ENCODE measurements around the gene PRKAG2.

Gene PRKAG2

DNA sequence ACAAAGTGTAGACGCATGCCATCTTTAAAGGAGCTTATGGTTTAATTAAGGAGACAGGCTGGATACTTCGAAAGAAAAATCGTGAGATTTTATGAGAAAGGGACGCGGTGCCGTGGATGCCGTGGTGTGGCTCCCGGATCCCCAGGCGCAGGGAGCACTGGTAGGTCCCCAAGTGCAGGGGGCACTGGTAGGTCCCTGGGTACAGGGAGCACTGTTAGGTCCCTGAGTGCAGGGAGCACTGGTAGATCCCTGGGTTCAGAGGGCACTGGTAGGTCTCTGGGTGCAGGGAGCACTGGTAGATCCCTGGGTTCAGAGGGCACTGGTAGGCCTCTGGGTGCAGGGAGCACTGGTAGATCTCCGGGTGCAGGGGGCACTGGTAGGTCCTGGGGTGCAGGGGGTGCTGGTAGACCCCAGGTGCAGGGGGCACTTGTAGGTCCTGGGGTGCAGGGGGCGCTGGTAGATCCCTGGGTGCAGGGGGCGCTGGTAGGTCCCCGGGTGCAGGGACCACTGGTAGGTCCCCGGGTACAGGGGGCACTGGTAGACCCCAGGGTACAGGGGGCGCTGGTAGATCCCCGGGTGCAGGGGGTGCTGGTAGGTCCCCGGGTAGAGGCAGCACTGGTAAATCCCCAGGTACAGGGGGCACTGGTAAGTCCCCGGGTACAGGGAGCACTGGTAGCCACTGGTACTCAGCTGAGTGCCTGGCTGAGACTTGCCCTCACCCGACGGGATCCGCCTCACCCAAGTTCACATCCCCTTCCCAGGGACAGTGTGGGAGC is 14.1 kb downstream of the PRKAG2 start:
- POLR2A ChIA-PET = no interaction called here
- no peak for DNase-seq (ENCODE audit: extremely low spot score)
- CTCF ChIA-PET = interaction anchor here (1.3 kb wide), 1 partner anchor 20 kb away, joined by 3 read pairs; no protein-coding TSS in a partner anchor
- TF ChIP-seq, protein P1, sequence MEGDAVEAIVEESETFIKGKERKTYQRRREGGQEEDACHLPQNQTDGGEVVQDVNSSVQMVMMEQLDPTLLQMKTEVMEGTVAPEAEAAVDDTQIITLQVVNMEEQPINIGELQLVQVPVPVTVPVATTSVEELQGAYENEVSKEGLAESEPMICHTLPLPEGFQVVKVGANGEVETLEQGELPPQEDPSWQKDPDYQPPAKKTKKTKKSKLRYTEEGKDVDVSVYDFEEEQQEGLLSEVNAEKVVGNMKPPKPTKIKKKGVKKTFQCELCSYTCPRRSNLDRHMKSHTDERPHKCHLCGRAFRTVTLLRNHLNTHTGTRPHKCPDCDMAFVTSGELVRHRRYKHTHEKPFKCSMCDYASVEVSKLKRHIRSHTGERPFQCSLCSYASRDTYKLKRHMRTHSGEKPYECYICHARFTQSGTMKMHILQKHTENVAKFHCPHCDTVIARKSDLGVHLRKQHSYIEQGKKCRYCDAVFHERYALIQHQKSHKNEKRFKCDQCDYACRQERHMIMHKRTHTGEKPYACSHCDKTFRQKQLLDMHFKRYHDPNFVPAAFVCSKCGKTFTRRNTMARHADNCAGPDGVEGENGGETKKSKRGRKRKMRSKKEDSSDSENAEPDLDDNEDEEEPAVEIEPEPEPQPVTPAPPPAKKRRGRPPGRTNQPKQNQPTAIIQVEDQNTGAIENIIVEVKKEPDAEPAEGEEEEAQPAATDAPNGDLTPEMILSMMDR (IDR thresholded peaks at IDR 0.05; ENCODE audit: control extremely low read depth, extremely low read depth, low read depth, missing control alignments) = no peak

GRCh38 chr7:151861881-151862280 is 15.0 kb downstream of the PRKAG2 start:
- ChIA-PET POLR2A (no interaction called here), CTCF (interaction anchor here (0.8 to 1.3 kb wide), 2 partner anchors 8 to 21 kb away, joined by 3 read pairs; no protein-coding TSS in a partner anchor)
- TF ChIP-seq, protein P1 (IDR thresholded peaks at IDR 0.05; ENCODE audit: control extremely low read depth, extremely low read depth, low read depth, missing control alignments) = no peak
- DNase-seq (ENCODE audit: extremely low spot score) = no peak

GRCh38 chr7:151860771-151861170 is 16.1 kb downstream of the PRKAG2 start:
- ChIA-PET POLR2A (no interaction called here), CTCF (interaction anchor here (0.8 to 1.5 kb wide), 2 partner anchors 10 to 17 kb away, joined by 3 read pairs; no protein-coding TSS in a partner anchor)
- no peak for DNase-seq (ENCODE audit: extremely low spot score)
- TF ChIP-seq, protein P1 (IDR thresholded peaks at IDR 0.05; ENCODE audit: control extremely low read depth, extremely low read depth, low read depth, missing control alignments) = no peak

GRCh38 chr7:151859948-151860685 is 16.8 kb downstream of the PRKAG2 start:
- DNase-seq (ENCODE audit: extremely low spot score) = no peak
- CTCF ChIA-PET = interaction anchor here (1.5 kb wide), 1 partner anchor 16 kb away, joined by 3 read pairs; no protein-coding TSS in a partner anchor
- TF ChIP-seq, protein P1 (IDR thresholded peaks at IDR 0.05; ENCODE audit: control extremely low read depth, extremely low read depth, low read depth, missing control alignments) = no peak
- POLR2A ChIA-PET = no interaction called here

- no peak for DNase-seq (ENCODE audit: extremely low spot score)
- TF ChIP-seq, protein P1 (IDR thresholded peaks at IDR 0.05; ENCODE audit: control extremely low read depth, extremely low read depth, low read depth, missing control alignments) = no peak
- CTCF ChIA-PET = interaction anchor here (1.5 kb wide), 1 partner anchor 16 kb away, joined by 3 read pairs; no protein-coding TSS in a partner anchor
- POLR2A ChIA-PET = no interaction called here
Observed at GRCh38 chr7:151859111-151859947, 17.6 kb downstream of the PRKAG2 start.

DNA sequence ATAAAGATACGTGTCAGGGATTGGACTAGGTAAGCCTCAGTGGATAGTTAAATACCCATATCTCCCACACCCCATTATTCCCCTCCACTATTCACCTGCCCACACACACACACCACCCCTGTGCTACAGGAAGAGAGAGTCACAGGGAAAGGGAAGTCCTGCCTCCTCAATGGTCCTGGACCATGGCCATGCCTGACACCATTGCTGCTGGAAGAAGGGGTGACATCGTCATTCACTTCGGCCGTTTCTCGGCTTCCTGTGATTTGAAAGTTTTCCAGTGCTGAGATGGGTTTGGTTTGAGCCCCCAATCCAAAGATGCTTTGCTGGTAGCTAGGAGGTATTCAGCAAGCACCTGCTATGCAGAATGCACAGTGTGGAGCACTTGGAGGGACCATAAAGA is 18.5 kb downstream of the PRKAG2 start:
- ChIA-PET POLR2A (no interaction called here), CTCF (no interaction called here)
- no peak for DNase-seq (ENCODE audit: extremely low spot score)
- TF ChIP-seq, protein P1 (IDR thresholded peaks at IDR 0.05; ENCODE audit: control extremely low read depth, extremely low read depth, low read depth, missing control alignments) = no peak
